NCI-H187 (cell line): ENCODE results near the gene GZMH.
"Not testable (repeated sequence)": the region's sequence is repeated elsewhere in the genome, so short reads cannot be mapped to it uniquely, and the experiment has no call there.

Experiments
- DNase-seq, 2 experiments: peaks; one replicate each; lab custom pipeline; 2025; lab: John Stamatoyannopoulos, UW

Gene GZMH, protein sequence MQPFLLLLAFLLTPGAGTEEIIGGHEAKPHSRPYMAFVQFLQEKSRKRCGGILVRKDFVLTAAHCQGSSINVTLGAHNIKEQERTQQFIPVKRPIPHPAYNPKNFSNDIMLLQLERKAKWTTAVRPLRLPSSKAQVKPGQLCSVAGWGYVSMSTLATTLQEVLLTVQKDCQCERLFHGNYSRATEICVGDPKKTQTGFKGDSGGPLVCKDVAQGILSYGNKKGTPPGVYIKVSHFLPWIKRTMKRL

DNA sequence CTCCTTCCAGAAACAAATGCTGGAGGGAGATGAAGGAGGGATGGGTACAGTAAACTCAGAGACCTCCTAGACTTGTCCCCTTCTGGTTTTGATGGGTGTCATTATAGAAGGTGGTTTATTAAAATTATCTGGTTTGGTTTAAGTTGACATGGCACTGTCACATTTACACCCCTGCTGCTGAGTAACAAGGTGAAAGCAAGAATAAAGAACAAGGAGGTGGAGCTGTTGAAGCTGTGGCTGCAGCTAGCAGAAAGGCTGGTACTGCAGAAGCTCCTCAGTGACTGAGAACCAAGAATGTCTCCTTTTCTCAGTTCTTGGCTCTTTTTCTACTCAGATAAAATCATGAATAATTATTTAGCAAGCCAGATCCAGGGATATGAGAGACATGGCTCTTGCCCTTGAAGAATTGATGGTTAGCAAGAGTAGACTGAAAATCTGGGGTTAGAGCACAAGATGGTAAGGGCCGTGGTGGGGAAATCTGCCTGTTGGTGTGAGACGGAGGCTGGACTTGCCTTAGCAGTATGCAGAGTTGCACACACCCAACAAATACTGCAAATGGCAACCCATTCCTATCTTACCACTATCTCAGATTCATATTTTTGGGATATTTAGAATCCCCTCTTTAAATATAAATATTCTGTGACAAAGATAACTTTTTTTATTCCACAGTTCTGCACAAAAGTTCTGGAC lies at the start of gene GZMH:
Gene GZMH (minus strand): TSS at position 31 of the 690 bp plus-strand sequence. CDS start 72 bp downstream, outside the sequence.
- DNase-seq = no peak

DNA sequence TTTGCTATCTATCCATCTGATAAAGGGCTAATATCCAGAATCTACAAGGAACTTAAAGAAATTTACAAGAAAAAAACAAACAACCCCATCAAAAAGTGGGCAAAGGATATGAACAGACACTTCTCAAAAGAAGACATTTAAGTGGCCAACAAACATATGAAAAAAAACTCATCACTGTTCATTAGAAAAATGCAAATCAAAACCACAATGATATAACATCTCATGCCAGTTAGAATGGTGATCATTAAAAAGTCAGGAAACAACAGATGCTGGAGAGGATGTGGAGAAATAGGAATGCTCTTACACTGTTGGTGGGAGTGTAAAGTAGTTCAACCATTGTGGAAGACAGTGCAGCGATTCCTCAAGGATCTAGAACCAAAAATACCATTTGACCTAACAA lies 38.9 kb upstream of the GZMH start:
- DNase-seq = not testable (repeated sequence)

DNA sequence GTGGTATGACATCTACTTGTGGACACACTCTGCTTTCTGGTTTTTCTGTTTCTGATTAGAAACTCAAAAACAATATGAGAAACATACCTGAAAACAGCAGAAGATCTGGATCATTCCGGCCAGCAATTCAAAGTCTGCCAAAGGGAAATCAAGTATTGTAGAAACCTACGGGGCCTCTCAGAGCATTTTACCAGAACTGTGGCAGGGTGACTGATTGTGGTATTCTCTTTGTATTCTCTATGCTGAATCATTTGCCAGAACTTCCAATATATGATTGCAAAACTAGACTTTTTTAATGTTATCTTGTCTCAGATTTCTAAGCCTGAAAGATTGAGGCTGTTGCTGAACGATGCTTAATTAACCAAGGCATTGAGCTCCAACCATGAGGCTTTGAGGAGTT lies 30.4 kb upstream of the GZMH start:
- DNase-seq = no peak

DNA sequence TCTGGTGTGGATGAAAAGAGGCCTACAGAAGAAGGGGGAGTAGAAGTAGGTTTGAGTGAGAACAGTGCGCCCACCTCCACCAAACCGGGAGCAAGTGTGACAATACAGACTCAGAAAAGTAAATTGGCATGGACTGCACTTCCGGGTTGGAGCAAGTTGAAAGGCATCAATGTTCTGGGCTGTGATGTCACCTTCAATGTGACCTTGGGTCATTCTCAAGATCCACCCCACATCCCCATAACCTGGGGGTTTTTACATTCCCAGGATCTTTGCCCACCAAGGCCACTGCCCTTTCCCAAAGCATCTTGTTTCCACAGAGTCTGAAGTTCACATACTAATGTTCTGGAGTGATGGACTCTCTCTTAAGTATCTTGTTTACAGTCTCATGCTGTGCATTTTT lies 29.8 kb upstream of the GZMH start:
- DNase-seq = no peak

DNA sequence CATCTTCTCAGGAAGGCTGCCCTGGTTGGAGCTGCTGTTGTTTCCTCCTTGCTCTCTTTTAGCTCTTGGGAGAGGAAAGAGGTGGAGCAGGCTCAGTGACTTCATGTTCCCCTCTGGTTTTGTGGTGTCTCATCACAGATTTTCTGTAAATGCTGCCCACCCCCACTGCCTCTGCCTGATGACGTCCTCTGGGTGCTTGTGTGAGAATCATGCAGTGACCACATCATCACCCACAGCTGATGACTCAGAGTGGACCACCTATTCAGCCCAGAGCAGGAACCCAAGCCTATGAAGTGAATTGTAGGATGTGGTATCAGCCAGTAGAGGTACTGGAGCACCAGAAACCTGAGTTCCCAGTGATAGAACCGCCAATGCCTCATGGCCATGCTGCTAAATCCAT lies 24.7 kb upstream of the GZMH start, which contains the start of gene GZMB:
Gene GZMB (minus strand): TSS at position 33 of the 400 bp plus-strand sequence. CDS start 30 bp downstream, at position 3.
- DNase-seq = no peak

DNA sequence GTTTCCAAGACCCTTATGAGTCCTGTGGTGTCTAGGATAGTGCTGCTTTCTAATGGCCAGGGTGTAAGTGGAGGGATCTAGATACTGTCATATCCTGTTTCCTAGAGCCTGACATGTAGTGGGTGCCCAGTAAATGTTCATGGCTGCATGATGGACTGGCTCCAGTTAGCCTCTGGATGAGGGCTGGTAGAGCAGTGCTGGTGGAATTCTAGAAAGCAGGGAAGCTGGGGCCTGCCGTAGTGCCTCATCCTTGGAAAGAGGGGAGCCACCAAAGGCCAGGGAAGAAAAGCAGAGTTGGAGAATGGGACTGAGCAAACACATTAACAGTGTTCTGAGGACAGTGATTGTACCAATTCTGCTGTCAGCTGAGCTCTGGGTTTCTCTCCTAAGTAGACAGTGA lies 23.9 kb upstream of the GZMH start:
- DNase-seq = no peak

DNA sequence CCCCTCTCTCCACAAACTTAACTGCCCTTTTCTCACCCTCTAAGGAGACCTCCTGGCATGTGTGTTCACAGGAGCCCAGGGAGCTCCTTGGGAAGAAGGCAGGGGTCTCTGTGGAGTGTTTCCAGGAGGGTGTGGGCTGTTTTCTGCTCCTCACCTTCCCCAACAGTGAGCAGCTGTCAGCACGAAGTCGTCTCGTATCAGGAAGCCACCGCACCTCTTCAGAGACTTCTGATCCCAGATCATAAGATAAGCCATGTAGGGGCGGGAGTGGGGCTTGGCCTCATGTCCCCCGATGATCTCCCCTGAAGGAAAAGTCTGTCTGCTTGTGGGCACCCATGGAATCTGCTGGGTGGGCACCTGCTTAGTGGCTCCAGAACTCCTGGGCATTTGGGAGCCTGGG lies 23.3 kb upstream of the GZMH start:
- no peak for DNase-seq

DNA sequence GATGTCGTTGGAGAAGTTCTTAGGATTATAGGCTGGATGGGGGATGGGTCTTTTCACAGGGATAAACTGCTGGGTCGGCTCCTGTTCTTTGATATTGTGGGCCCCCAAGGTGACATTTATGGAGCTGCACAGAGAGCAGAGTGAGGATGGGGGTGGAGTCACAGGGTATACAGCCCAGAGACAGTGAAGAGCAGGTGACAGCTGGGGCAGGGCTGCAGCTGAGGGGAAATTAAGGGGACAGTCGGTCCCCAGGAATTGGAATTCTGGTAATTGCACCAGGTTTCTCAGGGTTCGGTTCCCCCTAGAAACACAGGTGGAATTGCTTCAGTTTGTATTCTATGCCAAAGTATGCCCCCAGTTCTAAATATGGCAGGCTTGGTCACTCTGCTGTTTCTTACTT lies 22.9 kb upstream of the GZMH start:
- DNase-seq = no peak

DNA sequence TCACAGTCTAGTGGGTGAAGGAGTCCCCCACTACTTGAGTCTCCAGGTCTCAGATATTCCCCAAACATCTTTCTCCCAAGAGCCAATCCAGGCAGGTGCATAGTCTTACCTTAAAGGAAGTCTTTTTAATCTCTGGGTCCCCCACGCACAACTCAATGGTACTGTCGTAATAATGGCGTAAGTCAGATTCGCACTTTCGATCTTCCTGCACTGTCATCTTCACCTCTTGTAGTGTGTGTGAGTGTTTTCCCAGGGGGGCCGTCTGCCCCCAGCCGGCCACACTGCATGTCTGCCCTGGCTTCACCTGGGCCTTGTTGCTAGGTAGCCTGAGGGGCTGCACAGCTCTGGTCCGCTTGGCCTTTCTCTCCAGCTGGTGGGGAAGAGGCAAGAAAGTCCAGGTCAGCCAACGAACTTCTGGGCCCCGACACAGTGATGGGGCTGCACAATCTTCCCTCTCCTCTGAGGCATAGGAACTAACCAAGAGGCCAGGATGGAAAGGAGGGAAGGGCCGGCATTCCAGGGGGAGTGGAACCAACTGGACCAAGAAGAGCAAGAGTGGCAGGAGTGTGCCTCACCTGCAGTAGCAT lies 22.4 kb upstream of the GZMH start:
- DNase-seq = no peak

DNA sequence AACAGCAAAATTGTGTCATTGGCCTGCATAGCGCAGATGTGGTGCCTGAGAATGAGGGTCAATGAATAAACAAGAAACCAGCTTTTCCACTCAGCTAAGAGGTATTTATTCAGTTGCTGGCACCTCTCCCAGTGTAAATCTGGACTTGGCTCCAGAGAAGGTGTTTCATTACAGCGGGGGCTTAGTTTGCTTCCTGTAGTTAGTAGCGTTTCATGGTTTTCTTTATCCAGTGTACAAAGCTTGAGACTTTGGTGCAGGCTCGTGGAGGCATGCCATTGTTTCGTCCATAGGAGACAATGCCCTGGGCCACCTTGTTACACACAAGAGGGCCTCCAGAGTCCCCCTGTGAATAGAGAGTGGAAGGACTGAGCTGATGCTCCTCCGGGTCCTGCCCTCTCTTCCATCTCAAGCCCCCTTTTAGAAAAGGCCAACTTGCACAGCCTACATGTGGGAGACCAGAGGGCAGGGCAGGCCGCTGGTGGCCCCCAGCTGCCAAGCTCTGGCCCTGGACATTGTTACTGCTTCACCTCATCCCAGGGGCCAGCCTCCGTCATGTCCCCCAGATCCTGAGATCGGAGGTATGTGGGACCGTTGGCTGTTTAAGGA lies 21.5 kb upstream of the GZMH start:
- no peak for DNase-seq

DNA sequence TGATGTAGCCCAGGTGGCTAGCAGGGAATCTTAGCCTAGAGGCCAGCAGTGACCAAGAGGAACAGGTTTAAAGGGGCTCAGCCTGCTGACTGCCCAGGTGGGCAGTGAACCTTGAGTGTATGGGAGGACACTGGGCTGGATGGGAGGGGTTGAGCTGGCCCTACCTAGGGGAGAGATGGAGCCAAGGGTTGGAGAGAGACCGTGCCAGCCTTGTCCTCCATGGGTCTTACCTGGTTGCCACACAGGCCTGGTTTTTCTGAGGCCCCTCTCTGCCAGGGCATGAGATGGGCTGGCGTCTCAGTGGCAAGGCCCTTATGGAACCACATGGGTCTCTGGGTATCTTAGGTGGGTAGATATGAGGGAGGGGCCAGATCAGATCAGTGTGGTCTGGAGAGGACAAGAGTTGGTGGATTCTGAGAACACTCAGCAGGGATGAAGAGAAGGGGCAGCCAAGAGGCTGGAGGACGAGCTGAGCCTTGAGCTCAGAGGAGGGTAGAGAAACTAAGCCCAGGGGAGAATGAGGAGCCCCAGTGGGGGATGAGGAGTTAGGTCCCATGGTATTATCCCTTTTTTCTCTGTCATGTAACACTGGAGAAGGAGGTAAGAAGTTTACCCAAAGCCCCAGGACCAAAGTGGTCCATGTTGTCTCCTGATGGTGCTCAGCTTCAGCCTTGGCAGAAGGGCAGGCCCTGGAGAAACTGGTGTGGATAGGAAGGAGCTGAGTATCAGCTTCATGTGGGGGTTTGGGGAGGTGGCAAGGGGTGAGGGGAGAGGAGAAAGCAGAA lies 20.8 kb upstream of the GZMH start:
- no peak for DNase-seq

DNA sequence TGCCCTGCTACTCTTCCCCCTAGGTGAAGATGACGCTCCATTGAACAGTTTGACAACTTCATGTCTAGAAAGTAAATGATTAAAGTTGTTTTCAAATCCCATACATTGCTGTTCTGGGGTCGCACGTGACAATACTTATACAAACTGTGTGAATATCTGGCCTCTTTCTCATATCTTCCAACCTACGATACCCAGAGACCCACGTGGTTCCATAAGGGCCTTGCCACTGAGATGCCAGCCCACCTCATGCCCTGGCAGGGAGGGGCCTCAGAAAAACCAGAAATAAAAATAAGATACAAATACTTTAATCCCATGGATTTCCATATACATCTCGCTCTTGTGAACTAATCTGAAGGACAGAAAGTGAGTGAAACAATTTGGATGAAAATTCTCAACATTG lies 20.0 kb upstream of the GZMH start:
- DNase-seq = no peak

DNA sequence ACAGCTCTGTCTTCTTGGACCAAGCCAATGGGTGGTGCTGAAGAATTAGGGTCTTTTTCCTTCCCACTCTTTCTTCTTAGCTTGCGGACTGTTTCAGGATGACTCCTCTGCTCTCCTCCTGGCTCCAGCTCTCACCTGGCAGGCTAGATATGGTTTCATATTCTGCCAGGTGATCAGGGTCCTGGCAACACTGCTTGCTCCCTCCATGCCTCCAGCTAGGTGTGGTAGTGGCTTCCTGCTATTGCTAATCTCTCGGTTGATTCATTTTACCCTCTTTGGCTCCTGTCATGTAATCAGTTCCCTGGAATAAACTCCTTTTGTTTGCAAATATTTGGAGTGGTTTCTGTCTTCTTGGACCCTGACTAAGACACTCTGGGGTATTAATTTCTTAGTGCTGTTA lies 4.3 kb upstream of the GZMH start:
- no peak for DNase-seq

DNA sequence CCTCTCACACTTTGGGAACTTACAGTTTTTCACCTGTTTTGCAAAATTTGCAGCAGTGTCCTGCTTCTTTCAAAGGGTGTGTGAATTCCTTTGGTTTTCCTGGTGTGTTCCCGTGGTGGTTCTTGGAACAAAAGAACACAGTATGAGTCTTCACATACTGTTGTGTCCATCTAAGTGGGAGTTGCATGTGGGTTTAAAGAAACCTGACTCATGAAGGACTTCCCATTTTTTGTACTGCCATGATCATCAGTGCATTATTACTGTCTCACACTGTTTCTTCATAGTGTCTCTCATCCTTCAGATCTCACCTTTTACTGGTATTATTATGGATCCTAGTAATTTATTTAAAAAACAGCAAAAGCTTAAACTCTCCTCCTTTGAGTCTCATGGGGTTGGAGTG lies 3.8 kb upstream of the GZMH start:
- no peak for DNase-seq

DNA sequence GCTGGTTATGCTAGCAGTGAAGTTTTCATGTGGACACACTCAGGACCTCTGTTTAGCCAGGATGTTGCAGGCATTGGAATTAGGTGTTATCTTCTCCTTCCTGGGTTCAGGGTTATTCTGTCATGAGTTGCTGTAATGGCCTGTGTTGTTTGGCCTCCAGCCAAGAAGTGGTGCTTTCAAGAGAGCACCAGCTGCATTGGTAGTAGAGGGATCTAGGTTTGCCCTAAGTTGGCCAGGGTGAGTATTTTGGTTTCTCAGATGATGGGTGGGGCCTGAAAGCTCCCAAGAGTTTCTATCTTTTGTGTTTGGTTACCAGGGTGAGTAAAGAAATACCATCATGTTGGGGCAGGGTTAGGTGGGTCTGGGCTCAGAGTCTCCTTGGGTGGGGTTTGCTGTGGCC lies 2.7 kb upstream of the GZMH start:
- DNase-seq = no peak

DNA sequence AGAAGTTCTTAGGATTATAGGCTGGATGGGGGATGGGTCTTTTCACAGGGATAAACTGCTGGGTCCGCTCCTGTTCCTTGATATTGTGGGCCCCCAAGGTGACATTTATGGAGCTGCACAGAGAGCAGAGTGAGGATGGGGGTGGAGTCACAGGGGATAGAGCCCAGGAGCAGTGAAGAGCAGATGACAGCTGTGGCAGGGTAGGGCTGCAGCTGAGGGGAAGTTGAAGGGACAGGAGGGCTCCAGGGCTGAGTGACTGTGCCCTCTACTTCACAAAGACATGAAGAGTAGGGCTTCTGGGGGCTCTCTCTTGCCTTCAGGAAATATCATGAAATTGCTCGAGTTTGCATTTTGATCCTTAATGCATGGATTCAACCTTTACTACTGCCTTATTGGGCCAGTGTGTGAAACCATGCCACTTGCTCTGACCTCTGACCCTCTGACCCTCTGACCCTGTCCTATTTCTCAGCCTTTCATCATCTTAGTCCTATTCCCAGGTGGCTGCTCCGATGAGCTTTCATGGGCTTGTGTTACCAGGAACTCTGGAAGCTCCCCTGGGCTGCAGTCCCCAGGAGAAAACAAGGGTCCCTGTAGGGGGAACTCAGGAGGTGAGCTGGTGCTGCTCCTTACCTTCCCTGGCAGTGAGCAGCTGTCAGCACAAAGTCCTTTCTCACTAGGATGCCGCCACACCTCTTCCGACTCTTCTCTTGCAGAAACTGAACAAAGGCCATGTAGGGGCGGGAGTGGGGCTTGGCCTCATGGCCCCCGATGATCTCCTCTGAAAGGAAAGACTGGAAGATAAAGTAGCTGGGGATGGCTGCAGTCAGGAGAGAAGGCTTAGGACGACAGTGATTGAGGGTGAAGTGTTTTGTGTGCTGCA lies 1.6 kb downstream of the GZMH start:
- DNase-seq = no peak

DNA sequence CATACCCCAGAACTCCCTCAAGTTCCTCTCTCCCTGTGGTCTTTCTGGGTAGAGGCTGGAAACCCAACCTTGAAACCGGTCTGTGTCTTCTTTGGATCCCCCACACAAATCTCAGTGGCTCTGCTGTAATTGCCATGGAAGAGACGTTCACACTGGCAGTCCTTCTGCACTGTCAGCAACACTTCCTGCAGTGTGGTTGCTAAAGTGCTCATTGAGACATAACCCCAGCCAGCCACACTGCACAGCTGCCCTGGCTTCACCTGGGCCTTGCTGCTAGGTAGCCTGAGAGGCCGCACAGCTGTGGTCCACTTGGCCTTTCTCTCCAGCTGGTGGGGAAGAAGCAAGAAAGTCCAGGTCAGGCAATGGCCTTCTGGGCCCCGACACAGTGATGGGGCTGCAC lies 2.4 kb downstream of the GZMH start:
- no peak for DNase-seq

DNA sequence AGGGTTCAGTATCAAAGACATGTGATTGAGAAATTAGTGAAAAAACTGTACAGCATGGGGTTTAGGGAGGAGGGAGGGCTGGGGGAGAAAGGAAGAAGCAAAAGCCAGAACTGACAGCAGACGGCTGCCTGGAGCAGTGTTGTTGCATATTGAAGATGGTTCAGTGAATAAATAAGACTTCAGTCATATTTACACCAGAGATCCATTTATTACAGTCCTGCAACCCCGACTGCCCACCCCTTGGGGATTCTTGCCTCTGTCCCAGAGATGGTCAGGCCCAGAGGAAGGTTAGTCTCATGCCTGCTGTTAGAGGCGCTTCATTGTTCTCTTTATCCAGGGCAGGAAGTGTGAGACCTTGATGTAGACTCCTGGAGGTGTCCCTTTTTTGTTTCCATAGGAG lies 3.2 kb downstream of the GZMH start:
- DNase-seq = no peak

DNA sequence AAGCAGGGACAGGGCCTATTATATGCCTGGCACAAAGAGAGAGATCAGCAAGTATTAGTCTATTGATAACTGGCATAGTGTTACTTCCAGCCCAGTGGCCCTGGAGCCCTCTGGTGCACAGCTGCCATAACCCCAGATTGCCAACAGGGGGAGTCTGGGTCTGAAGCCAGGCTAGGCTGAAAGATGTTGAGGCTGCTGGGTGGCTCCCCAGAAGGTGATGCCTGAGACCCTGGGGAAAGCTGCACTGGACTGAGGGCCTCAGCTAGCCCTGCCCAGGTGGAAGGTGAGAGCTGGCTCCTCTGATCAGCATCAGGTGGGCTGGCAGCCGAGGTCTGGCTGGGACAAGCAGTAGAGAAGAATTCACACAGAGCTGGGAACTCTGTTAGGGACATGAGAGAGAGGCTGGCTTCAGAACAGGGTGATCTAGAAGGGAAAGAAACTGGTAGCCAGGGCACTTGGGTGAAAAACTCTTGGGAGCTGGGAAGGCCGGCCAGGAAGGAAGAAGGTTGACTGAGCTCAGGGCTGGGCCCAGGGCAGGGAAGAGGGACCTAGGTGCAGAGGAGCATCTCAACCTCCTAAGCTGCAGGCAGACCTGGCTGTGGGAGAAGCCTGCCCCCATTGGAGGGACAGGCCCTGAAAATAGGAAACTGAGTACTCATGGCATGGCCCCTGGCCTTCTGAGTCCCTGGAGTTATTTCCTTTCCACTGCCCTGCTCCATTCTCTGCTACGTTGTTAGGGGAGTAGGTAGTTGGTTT lies 3.9 kb downstream of the GZMH start:
- DNase-seq = no peak

DNA sequence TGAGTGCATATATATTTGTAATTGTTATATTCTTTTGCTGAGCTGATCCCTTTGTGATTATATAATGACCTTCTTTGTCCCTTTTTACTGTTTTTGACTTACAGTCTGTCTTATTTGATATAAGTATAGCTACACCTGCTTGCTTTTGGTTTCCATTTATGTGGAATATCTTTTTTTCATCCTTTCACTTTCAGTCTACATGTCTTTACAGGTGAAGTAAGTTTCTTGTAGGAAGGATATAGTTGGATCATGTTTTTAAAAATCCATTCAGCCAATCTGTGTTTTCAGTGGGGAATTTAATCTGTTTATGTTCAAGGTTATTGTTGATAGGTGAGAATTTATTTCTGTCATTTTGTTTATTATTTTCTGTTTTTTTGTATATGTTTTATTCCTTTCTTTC lies 12.1 kb downstream of the GZMH start:
- DNase-seq = no peak
